Measurements from ENCODE around the gene SLC37A2.
A peak's percentile ranks its signal among the peaks of the same experiment; 100 is the strongest.

SLC37A2 gene

GRCh38 chr11:125111001-125111342 is 47.9 kb downstream of the SLC37A2 start:
- H3K27ac ChIP-seq (ENCODE audit: low read depth, low read length, severe bottlenecking) = peak overlapping the region; percentile 25
- H3K4me1 ChIP-seq (ENCODE audit: control insufficient read depth, insufficient read depth, low read length, poor library complexity, severe bottlenecking) = no peaks in the 10 kb centered on the region
- 0% methylated on average over 2 to 8 of the region's 9 CpGs for WGBS, 2 experiments (ENCODE audit: insufficient coverage in 2 of 2)
- H3K9me3 ChIP-seq (ENCODE audit: control insufficient read depth, low read length) = no peaks in the 10 kb centered on the region
- H3K4me3 ChIP-seq (ENCODE audit: extremely low read depth, insufficient read depth, low read length, poor library complexity, severe bottlenecking) = peak overlapping the region; percentile 80
- no peaks in the 10 kb centered on the region for H3K36me3 ChIP-seq (ENCODE audit: control insufficient read depth, insufficient read depth, low read length)

- no peaks in the 10 kb centered on the region for H3K36me3 ChIP-seq (ENCODE audit: control insufficient read depth, insufficient read depth, low read length)
- H3K4me3 ChIP-seq (ENCODE audit: extremely low read depth, insufficient read depth, low read length, poor library complexity, severe bottlenecking) = peak within 1 kb of the TSS; percentile 80
- H3K27ac ChIP-seq (ENCODE audit: low read depth, low read length, severe bottlenecking) = peak within 1 kb of the TSS; percentile 51
- H3K9me3 ChIP-seq (ENCODE audit: control insufficient read depth, low read length) = no peaks in the 10 kb centered on the region
- no peaks in the 10 kb centered on the region for H3K4me1 ChIP-seq (ENCODE audit: control insufficient read depth, insufficient read depth, low read length, poor library complexity, severe bottlenecking)
- WGBS, 2 experiments (ENCODE audit: insufficient coverage in 2 of 2) = 3 to 10% methylated on average over 37 to 40 of the region's 49 CpGs
Observed at GRCh38 chr11:125111343-125112207, 48.5 kb downstream of the SLC37A2 start, which contains the start of gene TMEM218. TMEM218 (minus strand) TSS chr11:125111626; CDS start chr11:125102241, 9,385 bp downstream.

- H3K27ac ChIP-seq (ENCODE audit: low read depth, low read length, severe bottlenecking) = peak overlapping the region; percentile 51
- H3K36me3 ChIP-seq (ENCODE audit: control insufficient read depth, insufficient read depth, low read length) = no peaks in the 10 kb centered on the region
- no peaks in the 10 kb centered on the region for H3K4me1 ChIP-seq (ENCODE audit: control insufficient read depth, insufficient read depth, low read length, poor library complexity, severe bottlenecking)
- no peaks in the 10 kb centered on the region for H3K9me3 ChIP-seq (ENCODE audit: control insufficient read depth, low read length)
- WGBS, 2 experiments (ENCODE audit: insufficient coverage in 2 of 2) = 94 to 95% methylated on average over 9 of the region's 9 CpGs
- H3K4me3 ChIP-seq (ENCODE audit: extremely low read depth, insufficient read depth, low read length, poor library complexity, severe bottlenecking) = no peak overlapping the region
Observed at GRCh38 chr11:125112208-125112604, 49.1 kb downstream of the SLC37A2 start.

- 64 to 70% methylated on average over 5 to 7 of the region's 8 CpGs for WGBS, 2 experiments (ENCODE audit: insufficient coverage in 2 of 2)
- no peak overlapping the region for H3K4me3 ChIP-seq (ENCODE audit: extremely low read depth, insufficient read depth, low read length, poor library complexity, severe bottlenecking)
- no peaks in the 10 kb centered on the region for H3K4me1 ChIP-seq (ENCODE audit: control insufficient read depth, insufficient read depth, low read length, poor library complexity, severe bottlenecking)
- no peaks in the 10 kb centered on the region for H3K36me3 ChIP-seq (ENCODE audit: control insufficient read depth, insufficient read depth, low read length)
- H3K27ac ChIP-seq (ENCODE audit: low read depth, low read length, severe bottlenecking) = no peak overlapping the region
- H3K9me3 ChIP-seq (ENCODE audit: control insufficient read depth, low read length) = no peaks in the 10 kb centered on the region
Observed at GRCh38 chr11:125114518-125114917, 51.4 kb downstream of the SLC37A2 start.

GRCh38 chr11:125117429-125117828 is 54.3 kb downstream of the SLC37A2 start:
- no peak overlapping the region for H3K27ac ChIP-seq (ENCODE audit: low read depth, low read length, severe bottlenecking)
- H3K4me1 ChIP-seq (ENCODE audit: control insufficient read depth, insufficient read depth, low read length, poor library complexity, severe bottlenecking) = peaks cover 7% of the 10 kb centered on the region
- 79 to 100% methylated on average over 1 to 3 of the region's 4 CpGs for WGBS, 2 experiments (ENCODE audit: insufficient coverage in 2 of 2)
- no peaks in the 10 kb centered on the region for H3K9me3 ChIP-seq (ENCODE audit: control insufficient read depth, low read length)
- no peaks in the 10 kb centered on the region for H3K36me3 ChIP-seq (ENCODE audit: control insufficient read depth, insufficient read depth, low read length)
- no peak overlapping the region for H3K4me3 ChIP-seq (ENCODE audit: extremely low read depth, insufficient read depth, low read length, poor library complexity, severe bottlenecking)

- no peak overlapping the region for H3K4me3 ChIP-seq (ENCODE audit: extremely low read depth, insufficient read depth, low read length, poor library complexity, severe bottlenecking)
- H3K4me1 ChIP-seq (ENCODE audit: control insufficient read depth, insufficient read depth, low read length, poor library complexity, severe bottlenecking) = peaks cover 7% of the 10 kb centered on the region
- H3K36me3 ChIP-seq (ENCODE audit: control insufficient read depth, insufficient read depth, low read length) = no peaks in the 10 kb centered on the region
- H3K9me3 ChIP-seq (ENCODE audit: control insufficient read depth, low read length) = peaks cover 4% of the 10 kb centered on the region
- WGBS, 2 experiments (ENCODE audit: insufficient coverage in 2 of 2) = 93 to 94% methylated on average over 4 of the region's 4 CpGs
- no peak overlapping the region for H3K27ac ChIP-seq (ENCODE audit: low read depth, low read length, severe bottlenecking)
Observed at GRCh38 chr11:125123194-125123946, 60.3 kb downstream of the SLC37A2 start.

GRCh38 chr11:125123947-125124617 is 61.0 kb downstream of the SLC37A2 start:
- Histone ChIP-seq H3K4me1 (ENCODE audit: control insufficient read depth, insufficient read depth, low read length, poor library complexity, severe bottlenecking) (peaks cover 7% of the 10 kb centered on the region), H3K36me3 (ENCODE audit: control insufficient read depth, insufficient read depth, low read length) (no peaks in the 10 kb centered on the region), H3K4me3 (ENCODE audit: extremely low read depth, insufficient read depth, low read length, poor library complexity, severe bottlenecking) (no peak overlapping the region), H3K9me3 (ENCODE audit: control insufficient read depth, low read length) (peaks cover 4% of the 10 kb centered on the region), H3K27ac (ENCODE audit: low read depth, low read length, severe bottlenecking) (no peak overlapping the region)
- 69 to 72% methylated on average over 7 to 10 of the region's 10 CpGs for WGBS, 2 experiments (ENCODE audit: insufficient coverage in 2 of 2)

GRCh38 chr11:125124618-125124992 is 61.5 kb downstream of the SLC37A2 start:
- Histone ChIP-seq H3K36me3 (ENCODE audit: control insufficient read depth, insufficient read depth, low read length) (no peaks in the 10 kb centered on the region), H3K27ac (ENCODE audit: low read depth, low read length, severe bottlenecking) (no peak overlapping the region), H3K9me3 (ENCODE audit: control insufficient read depth, low read length) (peaks cover 4% of the 10 kb centered on the region), H3K4me3 (ENCODE audit: extremely low read depth, insufficient read depth, low read length, poor library complexity, severe bottlenecking) (no peak overlapping the region), H3K4me1 (ENCODE audit: control insufficient read depth, insufficient read depth, low read length, poor library complexity, severe bottlenecking) (peaks cover 7% of the 10 kb centered on the region)
- 79 to 92% methylated on average over 3 to 4 of the region's 4 CpGs for WGBS, 2 experiments (ENCODE audit: insufficient coverage in 2 of 2)

- Histone ChIP-seq H3K27ac (ENCODE audit: low read depth, low read length, severe bottlenecking) (no peak overlapping the region), H3K9me3 (ENCODE audit: control insufficient read depth, low read length) (peaks cover 4% of the 10 kb centered on the region), H3K4me1 (ENCODE audit: control insufficient read depth, insufficient read depth, low read length, poor library complexity, severe bottlenecking) (no peaks in the 10 kb centered on the region), H3K4me3 (ENCODE audit: extremely low read depth, insufficient read depth, low read length, poor library complexity, severe bottlenecking) (no peak overlapping the region), H3K36me3 (ENCODE audit: control insufficient read depth, insufficient read depth, low read length) (no peaks in the 10 kb centered on the region)
- WGBS, 2 experiments (ENCODE audit: insufficient coverage in 2 of 2) = 88 to 97% methylated on average over 3 to 4 of the region's 4 CpGs
Observed at GRCh38 chr11:125128450-125128849, 65.3 kb downstream of the SLC37A2 start.

- Histone ChIP-seq H3K27ac (ENCODE audit: low read depth, low read length, severe bottlenecking) (no peak overlapping the region), H3K4me1 (ENCODE audit: control insufficient read depth, insufficient read depth, low read length, poor library complexity, severe bottlenecking) (no peaks in the 10 kb centered on the region), H3K36me3 (ENCODE audit: control insufficient read depth, insufficient read depth, low read length) (no peaks in the 10 kb centered on the region), H3K4me3 (ENCODE audit: extremely low read depth, insufficient read depth, low read length, poor library complexity, severe bottlenecking) (no peak overlapping the region), H3K9me3 (ENCODE audit: control insufficient read depth, low read length) (no peaks in the 10 kb centered on the region)
- WGBS, 2 experiments (ENCODE audit: insufficient coverage in 2 of 2) = 93 to 98% methylated on average over 16 of the region's 22 CpGs
Observed at GRCh38 chr11:125129316-125129993, 66.3 kb downstream of the SLC37A2 start.
